ENCODE data around the gene GK2.

GK2 gene

DNA sequence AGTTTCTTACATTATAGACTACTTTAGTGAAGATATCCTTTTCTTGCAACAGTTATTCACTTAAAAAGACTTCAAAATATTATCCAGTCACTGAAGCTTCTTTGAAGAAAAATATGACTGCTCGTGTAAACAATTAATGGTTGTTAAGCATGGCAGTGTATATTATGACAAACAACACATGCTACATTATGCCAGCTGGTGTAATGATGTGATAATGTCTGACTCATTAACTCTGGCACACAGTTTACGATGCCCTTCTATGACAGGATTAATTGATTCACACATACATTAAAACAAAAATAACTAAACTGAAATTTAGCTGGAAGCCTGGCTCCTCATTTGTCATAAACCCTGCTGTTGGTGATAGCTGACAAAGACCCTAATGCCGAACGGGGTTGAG is 22.4 kb downstream of the GK2 start:
- no peak for DNase-seq (ENCODE audit: low read depth in 2 of 2)

DNA sequence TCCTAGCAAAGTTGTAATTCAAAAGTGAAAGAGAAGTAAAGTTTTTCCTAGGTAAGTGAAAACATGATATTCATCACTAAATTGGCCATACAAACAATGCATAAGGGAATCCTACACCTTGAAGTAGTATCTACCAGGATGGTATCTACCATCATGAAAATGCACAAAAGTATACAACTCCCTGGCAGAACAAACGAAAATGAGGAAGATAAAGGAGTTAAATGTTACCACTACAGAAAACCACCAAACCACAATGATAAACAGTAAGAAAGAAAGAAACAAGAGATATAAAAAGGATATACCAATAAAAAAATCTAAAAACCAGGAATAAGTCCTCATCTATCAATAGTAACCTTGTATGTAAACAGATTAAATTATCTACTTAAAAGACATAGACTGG is 26.9 kb downstream of the GK2 start:
- DNase-seq (ENCODE audit: low read depth in 2 of 2): no peak

DNA sequence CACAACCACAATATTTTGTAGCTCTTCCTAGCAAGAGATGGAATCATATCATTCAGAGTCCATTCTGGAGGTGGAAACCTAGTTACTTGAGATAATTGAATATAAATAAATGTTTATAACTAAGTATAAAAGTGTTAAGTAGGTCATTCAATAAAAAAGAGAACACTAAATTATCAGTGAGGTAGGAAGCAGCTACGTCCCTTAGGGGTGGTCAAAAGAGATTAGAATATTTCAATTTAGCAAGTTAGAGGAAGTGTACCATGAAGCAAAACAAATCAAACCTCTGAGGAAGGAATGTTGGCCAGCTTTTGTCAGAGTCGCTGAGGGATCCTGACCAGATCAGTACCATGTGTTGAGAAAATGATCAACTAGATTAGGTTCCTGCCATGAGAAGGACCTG is 38.0 kb downstream of the GK2 start:
- DNase-seq (ENCODE audit: low read depth in 2 of 2): no peak

DNA sequence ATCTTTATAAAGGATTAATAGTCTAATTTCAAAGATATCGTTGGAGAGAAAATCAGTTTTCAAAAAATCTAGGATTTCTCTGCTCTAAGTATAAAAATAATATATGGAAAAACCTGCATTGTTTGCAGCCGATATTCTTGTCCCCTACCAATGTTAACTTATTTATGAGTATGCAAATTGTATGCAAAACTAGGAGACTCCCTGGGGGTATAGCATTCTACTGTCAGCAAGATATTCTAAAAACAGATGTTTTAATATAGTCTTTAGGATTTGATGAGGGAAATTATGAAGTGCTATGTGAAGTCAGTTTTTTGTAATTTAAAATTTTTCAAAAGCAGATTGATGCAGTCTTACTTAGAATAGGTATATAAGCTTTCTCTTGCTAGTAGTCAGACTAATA is 40.9 kb downstream of the GK2 start:
- no peak for DNase-seq (ENCODE audit: low read depth in 2 of 2)

DNA sequence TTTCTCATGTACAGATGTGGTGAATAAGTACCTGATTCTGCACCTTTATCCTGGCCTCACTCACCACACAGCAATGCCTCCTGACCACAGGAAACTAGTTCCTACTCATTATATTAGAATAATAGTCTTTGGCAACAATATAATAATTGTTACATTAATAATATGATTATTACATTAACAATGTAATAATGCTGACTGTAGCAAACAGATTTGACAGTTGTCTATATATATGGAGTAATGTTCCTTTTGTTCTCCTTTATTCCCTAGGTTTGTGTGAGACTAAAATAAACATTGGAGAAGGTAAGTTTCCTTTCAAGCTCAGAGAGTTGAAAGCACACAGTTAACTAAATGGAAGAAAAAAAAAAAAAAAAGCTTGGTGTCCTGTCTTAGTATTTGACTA is 41.6 kb downstream of the GK2 start:
- no peak for DNase-seq (ENCODE audit: low read depth in 2 of 2)

DNA sequence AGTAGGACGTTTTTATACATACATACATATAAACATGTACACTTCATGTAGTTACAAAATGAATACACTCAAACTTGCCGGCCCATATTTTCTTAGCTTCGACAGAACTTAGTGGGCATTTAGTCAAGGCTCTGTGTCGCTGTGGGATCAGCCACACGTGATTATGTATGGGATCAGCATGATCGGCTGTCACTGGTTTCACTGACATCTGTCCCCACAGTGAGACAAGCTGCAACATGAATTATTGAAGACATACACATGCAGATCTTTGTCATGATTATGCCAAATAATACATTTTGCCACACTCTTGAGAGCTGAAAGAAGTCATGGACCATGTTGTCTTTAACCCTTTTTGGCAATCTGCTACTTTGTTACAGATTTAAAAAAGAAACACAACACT is 44.0 kb downstream of the GK2 start:
- no peak for DNase-seq (ENCODE audit: low read depth in 2 of 2)

DNA sequence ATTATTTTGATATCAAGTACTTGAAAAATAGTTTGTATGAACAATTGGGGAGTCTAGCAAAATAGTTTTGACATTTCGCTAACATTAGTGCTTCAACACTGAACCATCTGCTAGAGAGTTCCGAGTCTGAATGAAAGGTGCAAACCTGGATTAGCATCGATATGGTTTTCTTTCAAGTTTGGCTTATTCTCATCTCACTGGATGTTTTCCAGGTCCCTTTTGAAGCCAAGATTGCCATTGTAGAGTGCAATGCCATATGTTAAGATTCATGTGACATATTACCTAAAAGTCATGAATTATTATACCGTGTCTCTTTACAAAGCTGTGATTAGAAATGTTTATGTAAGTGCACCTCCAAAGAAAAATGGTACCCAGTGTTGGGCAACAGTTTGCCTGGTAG is 45.4 kb downstream of the GK2 start:
- DNase-seq (ENCODE audit: low read depth in 2 of 2): no peak

DNA sequence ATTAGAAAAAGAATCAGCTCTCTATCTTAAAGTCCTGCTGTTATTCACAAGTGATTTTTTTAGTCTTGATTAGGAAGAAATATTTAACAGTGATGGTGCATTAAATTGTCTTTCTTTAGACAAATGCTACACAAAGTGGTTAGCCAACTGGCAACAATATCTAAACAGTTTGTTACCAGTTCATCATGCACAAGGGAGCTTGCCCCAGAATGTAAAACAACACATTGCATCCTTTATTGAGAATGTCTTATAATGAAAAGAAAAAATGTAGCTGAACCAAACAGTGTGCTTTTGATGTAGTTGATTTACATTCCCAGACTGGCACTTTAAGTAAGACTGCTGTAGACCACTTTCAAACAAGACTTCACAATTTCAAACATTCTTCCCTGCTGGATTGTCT is 48.0 kb downstream of the GK2 start:
- DNase-seq (ENCODE audit: low read depth in 2 of 2): no peak

DNA sequence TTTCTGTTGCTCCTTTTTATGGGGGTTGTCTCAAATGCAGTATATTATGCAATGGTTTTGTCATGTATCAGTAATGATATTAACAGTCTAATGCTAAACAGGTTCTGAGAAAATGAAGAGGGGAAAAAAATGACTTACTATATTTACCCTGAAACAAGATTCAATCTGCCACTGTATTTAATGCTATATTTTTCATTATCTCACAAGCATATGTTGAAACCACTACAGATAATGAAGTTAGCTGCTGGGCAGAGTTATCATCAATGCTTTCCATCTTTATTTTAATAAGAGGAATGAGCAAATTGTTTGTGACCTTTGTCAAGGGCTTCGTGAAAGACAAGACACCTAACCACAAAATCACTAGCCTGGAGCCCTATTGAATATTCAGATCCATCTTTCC is 49.6 kb downstream of the GK2 start:
- no peak for DNase-seq (ENCODE audit: low read depth in 2 of 2)

DNA sequence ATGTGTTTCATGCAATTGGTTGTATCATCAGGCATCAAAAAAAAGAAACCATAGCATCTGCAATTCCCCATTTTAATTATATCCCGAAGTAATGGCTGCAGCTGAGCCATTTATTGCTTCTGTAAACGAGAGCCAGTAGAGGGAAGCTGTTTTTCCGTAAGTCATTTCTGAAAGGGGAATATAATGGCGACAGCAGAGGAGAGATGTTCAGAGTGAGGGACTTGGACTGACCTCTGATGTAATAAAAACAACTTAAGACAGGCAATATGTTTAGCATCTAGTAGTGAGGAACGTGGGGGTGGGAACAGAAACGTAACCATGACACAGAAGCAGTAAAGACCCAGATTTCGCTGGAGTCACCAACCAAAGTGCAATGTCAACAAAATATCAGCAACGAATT is 50.7 kb downstream of the GK2 start:
- no peak for DNase-seq (ENCODE audit: low read depth in 2 of 2)
